Measurements from ENCODE around the gene ANKRD63. TPM values are rescaled to one million over a fixed set of nuclear protein-coding genes. Genes with fewer than 3 reads are reported as not detected.

Gene ANKRD63
- total and polyA plus RNA-seq, 8 donors, result 0.37 TPM; not detected in 7

- WGBS, 5 donors, result 88 to 95% (median 89%) methylated on average over 5 to 10 of the region's 10 CpGs
- no peak for TF ChIP-seq POLR2AphosphoS5 (IDR thresholded peaks at IDR 0.05)
- TF ChIP-seq POLR2A (IDR thresholded peaks at IDR 0.05), result no peak
- no peak for TF ChIP-seq CTCF (IDR thresholded peaks at IDR 0.05)
- TF ChIP-seq EP300 (IDR thresholded peaks at IDR 0.05), result no peak
- peak overlapping the region in 2 of 4 donors; percentile 55 to 74 for H3K4me3 ChIP-seq
- no peaks in the 10 kb centered on the region for H3K9me3 ChIP-seq
- no peak for DNase-seq
- intact Hi-C loops (cut with DNase I; ENCODE audit: low total_unique reads), result no loop called here
- H3K27ac ChIP-seq, result no peak overlapping the region
- no peaks in the 10 kb centered on the region for H3K36me3 ChIP-seq
- H3K27me3 ChIP-seq, result peaks cover 0 to 30% (median 17%) of the 10 kb centered on the region in 3 donors
- H3K4me1 ChIP-seq, result peaks cover 12 to 30% (median 24%) of the 10 kb centered on the region in 4 donors
These were observed 31.3 kb downstream of the ANKRD63 start for GRCh38 chr15:40251486-40252140.

DNA sequence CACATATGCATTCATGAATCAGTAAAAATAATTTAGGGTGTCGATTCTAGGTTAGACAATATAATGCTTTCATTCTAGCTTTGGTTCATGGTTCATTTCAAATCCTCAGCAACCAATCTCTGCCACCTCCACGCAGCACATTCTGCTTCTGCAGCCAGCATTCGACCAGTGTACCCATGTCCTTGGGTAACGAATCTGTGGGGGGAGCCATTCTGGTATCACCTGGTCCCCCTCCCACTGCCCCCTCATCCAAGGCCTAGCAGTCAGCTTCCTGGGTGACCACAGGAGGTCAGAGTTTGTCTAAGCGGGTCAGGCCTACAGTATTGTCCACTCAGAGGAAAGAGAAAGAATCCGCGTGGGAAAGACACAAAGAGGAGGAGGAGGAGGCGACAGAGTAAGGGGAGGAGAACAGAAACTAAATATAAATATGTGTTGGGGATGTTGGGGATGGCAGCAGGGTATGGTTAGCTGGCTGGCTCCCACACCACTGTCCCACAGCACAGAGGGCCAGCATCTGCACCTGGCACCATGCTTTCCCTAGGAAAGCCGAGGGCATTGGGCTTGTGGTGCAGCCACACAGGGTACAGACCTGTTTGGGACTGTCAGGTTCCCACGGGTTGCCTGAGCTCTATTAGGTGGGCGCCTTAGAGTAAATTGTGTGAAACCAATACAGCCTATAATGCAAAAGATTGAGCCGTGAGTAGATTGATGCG lies 31.9 kb downstream of the ANKRD63 start:
- H3K4me1 ChIP-seq, result peaks cover 12 to 30% (median 24%) of the 10 kb centered on the region in 4 donors
- no peak for DNase-seq
- no peaks in the 10 kb centered on the region for H3K9me3 ChIP-seq
- TF ChIP-seq CTCF (IDR thresholded peaks at IDR 0.05), result no peak
- TF ChIP-seq POLR2A (IDR thresholded peaks at IDR 0.05), result no peak
- TF ChIP-seq EP300 (IDR thresholded peaks at IDR 0.05), result no peak
- TF ChIP-seq POLR2AphosphoS5 (IDR thresholded peaks at IDR 0.05), result no peak
- WGBS, 5 donors, result 86 to 93% (median 89%) methylated on average over 13 of the region's 13 CpGs
- intact Hi-C loops (cut with DNase I; ENCODE audit: low total_unique reads), result no loop called here
- no peaks in the 10 kb centered on the region for H3K36me3 ChIP-seq
- peaks cover 0 to 30% (median 17%) of the 10 kb centered on the region in 3 donors for H3K27me3 ChIP-seq
- H3K27ac ChIP-seq, result no peak overlapping the region
- H3K4me3 ChIP-seq, result no peak overlapping the region

- H3K9me3 ChIP-seq, result no peaks in the 10 kb centered on the region
- no peaks in the 10 kb centered on the region for H3K36me3 ChIP-seq
- intact Hi-C loops (cut with DNase I; ENCODE audit: low total_unique reads), result no loop called here
- WGBS, 5 donors, result 89 to 96% (median 94%) methylated on average over 8 of the region's 8 CpGs
- no peak overlapping the region for H3K27ac ChIP-seq
- no peak for DNase-seq
- H3K4me3 ChIP-seq, result no peak overlapping the region
- H3K27me3 ChIP-seq, result peaks cover 0 to 30% (median 17%) of the 10 kb centered on the region in 3 donors
- H3K4me1 ChIP-seq, result peaks cover 12 to 30% (median 24%) of the 10 kb centered on the region in 4 donors
- TF ChIP-seq EP300 (IDR thresholded peaks at IDR 0.05), result no peak
- TF ChIP-seq POLR2AphosphoS5 (IDR thresholded peaks at IDR 0.05), result no peak
- TF ChIP-seq CTCF (IDR thresholded peaks at IDR 0.05), result no peak
- TF ChIP-seq POLR2A (IDR thresholded peaks at IDR 0.05), result no peak
These were observed 32.6 kb downstream of the ANKRD63 start for GRCh38 chr15:40250304-40250656.

DNA sequence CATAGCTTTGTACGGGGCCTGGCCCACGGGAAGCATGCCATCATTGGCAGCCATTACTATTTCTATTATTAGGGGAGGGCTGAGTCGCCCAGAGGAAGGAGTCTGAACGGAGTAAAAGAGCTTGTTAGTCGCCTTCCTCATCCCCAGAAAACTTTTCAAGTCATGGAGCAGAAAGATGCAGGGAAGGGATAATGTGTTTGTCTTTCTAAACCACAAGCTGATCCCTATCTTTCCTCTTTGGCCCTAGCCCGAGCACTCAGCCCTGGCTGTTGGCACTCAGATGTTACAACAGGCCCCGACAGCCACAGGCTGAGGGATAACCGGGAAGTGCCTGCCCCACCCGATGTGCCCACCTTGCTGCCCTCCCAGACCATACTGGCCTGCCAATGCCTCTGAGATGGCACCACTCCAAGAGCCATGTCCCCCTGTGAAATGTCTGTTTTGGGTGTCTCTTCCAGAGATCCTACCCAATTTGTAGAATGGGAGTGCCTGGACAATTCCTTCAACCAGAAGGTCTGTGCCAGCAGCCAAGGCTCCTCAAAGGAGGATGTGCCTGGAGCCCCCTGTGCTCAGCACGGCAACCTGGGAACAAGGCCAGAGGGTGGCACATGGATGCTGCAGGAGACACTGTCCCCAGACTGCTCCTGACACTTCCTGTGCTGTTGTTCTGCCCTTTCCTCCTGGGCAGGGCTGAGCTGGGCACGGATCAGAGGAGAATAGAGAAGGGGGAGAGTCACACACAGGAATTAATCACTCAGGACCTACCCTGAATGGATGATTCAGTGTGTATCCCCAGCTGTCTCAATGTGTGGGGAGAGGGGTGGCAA lies 33.2 kb downstream of the ANKRD63 start:
- H3K4me3 ChIP-seq, result no peak overlapping the region
- DNase-seq, result no peak
- H3K9me3 ChIP-seq, result no peaks in the 10 kb centered on the region
- H3K36me3 ChIP-seq, result no peaks in the 10 kb centered on the region
- H3K27ac ChIP-seq, result no peak overlapping the region
- peaks cover 0 to 30% (median 17%) of the 10 kb centered on the region in 3 donors for H3K27me3 ChIP-seq
- intact Hi-C loops (cut with DNase I; ENCODE audit: low total_unique reads), result no loop called here
- no peak for TF ChIP-seq CTCF (IDR thresholded peaks at IDR 0.05)
- TF ChIP-seq EP300 (IDR thresholded peaks at IDR 0.05), result no peak
- no peak for TF ChIP-seq POLR2AphosphoS5 (IDR thresholded peaks at IDR 0.05)
- no peak for TF ChIP-seq POLR2A (IDR thresholded peaks at IDR 0.05)
- WGBS, 5 donors, result 35 to 62% (median 46%) methylated on average over 10 to 11 of the region's 11 CpGs
- peaks cover 12 to 30% (median 24%) of the 10 kb centered on the region in 4 donors for H3K4me1 ChIP-seq
